GM12872 (cell line): Measurements from ENCODE around the gene SRXN1.

Experiments used
- TF ChIP-seq, protein P1 (sequence below): IDR thresholded peaks from 3 replicates; pipeline ENCODE4 v1.5.1; 2011; ENCODE audit warnings: low read depth, mild to moderate bottlenecking, low read length, moderate library complexity; ENCODE audit not compliant: insufficient read depth

Gene SRXN1

DNA sequence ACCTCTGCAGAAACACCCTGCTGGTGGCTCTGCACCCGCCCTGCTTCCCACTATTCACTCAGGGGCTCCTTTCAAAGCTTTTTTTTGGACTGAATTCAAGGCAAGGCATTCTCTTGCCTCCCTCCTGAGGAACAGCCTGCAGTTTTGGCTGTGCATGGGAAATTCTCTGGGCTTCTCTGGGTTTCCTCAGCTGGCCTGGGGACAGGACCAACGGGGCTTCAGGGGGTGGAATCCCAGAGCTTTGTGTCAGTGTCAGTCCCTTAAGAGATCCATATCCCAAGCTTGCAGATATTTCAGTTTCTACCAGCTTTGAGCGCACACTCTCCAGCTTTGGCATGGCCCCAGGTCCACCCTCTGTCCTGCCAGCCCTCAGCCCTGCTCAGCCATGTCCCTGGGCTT, 20.6 kb upstream of the SRXN1 start:
- TF ChIP-seq, protein P1, sequence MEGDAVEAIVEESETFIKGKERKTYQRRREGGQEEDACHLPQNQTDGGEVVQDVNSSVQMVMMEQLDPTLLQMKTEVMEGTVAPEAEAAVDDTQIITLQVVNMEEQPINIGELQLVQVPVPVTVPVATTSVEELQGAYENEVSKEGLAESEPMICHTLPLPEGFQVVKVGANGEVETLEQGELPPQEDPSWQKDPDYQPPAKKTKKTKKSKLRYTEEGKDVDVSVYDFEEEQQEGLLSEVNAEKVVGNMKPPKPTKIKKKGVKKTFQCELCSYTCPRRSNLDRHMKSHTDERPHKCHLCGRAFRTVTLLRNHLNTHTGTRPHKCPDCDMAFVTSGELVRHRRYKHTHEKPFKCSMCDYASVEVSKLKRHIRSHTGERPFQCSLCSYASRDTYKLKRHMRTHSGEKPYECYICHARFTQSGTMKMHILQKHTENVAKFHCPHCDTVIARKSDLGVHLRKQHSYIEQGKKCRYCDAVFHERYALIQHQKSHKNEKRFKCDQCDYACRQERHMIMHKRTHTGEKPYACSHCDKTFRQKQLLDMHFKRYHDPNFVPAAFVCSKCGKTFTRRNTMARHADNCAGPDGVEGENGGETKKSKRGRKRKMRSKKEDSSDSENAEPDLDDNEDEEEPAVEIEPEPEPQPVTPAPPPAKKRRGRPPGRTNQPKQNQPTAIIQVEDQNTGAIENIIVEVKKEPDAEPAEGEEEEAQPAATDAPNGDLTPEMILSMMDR = no peak

DNA sequence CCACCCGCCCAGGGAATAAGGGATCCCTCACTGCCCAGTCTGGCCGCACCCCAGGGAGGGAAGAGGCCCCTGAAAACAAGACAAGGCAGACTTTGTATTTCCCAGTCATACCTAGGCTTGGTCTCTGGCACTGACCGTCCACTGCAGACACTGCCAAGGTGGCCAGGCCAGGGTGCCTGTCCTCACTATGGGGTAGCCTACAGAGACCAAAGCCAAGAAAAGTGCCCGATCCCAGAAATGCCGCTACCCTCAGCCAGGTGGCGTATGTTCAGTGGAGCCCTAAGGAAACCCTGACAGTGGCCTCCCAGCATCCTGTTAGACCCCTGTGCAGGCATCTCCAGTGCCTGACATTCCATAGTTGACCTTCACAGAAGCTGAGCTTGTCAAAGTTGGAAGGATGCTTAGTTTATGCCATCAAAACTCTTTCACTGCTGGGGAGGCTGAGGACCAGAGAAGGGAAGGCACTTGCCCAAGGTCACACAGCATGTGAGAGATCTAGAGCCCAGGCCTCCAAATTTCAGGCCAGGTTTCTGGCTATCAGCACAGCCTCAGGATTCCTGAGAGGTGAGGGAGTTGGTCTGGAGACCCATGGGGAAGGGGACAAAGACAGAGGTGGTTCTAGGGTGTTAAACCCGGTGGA, 20.1 kb upstream of the SRXN1 start:
- TF ChIP-seq, protein P1 = peak; percentile 32; the same call in 1 of the 3 replicates

DNA sequence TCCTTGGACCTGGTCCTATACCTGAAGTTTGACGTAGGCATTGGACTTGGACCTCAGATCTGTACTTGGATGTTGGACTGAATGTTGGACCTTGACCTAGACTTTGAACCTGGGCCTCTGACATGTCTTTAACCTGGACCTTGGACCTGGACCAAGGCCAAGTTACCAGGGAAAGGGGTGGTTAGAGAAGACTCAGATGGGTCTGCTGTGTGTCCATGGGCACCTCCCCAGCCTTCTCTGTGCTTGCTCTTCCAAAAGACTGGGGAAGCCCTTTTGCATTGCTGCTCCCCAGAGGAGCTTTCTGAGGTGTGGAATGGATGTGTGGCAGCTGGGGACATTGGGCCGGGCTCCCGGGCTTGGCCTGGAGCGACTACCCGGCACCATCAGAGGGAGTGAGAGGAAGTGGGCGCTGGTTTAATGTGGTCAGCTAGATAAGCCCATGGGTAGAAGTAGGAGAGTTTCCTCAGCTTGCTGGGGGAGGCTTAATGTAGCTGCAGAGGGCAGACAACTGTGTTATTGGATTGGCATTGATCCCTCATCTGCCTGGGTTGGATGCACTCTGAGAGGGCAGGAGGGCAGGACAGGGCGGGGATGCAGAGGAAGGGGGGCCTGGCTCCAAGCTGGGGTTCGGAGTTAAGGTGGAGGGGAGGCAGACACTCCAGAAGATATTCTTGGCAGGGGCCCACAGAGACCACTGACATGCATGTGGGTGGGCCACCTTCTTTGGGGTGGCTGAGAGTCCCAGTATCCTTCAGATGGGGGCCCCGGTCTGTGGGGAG, 18.4 kb upstream of the SRXN1 start:
- TF ChIP-seq, protein P1 = no peak

DNA sequence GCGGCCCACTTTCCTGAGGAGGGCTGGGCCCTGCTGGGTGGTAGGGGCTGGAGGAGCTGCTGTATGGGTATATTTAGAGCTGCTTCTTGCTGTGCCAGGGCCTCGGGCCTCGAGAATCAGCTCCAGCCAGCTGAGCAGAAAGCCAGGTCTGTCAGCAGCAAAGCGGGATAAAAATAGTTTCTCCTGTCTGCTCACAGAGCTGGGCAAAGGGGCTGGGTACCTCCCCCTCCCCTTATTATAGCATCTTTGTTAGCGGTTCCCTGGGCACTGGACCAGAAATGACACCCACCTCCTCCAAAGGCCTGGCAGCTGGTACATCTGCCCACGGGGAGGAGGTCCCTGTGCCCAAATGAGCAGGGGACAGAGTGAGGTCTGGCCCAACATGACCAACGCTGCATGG, 16.6 kb upstream of the SRXN1 start:
- TF ChIP-seq, protein P1 = no peak

DNA sequence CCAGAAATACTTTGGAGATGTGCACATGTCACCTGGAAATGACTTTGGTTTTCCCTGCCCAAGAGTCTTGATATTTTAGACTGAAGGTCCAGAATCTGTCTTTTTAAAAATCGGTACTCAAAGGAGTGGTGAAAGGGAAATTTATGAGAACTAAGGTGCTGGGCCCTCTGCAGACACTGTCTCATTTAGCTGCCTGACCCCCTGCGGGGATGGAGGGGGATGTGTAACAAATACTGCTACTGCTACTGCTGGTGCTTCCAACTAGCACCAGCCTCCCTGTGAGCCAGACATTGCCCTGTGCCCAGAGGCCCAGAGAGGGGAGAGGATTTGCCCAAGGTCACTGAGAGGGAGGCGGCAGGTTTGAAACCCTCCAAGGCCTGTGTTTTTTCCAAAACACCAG, 15.6 kb upstream of the SRXN1 start:
- TF ChIP-seq, protein P1 = no peak

DNA sequence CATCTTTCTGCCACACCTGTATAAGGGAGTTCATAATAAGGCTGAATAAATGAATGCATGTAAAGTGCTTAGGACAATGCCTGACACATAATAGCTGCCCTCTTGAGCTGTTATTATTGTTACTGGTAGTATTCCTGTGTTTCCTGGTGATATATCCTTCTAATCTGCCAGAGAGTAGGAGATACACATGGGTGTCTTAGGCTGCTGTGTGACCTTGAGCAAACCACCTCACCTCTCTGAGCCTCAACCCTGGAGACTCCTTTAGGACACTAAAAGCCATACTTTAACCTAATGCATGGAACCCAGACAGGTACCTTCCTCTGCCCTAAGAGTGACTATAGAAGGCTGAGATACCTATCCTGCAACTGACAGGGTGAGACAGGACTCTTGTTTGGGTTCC, 15.1 kb upstream of the SRXN1 start:
- TF ChIP-seq, protein P1 = no peak

DNA sequence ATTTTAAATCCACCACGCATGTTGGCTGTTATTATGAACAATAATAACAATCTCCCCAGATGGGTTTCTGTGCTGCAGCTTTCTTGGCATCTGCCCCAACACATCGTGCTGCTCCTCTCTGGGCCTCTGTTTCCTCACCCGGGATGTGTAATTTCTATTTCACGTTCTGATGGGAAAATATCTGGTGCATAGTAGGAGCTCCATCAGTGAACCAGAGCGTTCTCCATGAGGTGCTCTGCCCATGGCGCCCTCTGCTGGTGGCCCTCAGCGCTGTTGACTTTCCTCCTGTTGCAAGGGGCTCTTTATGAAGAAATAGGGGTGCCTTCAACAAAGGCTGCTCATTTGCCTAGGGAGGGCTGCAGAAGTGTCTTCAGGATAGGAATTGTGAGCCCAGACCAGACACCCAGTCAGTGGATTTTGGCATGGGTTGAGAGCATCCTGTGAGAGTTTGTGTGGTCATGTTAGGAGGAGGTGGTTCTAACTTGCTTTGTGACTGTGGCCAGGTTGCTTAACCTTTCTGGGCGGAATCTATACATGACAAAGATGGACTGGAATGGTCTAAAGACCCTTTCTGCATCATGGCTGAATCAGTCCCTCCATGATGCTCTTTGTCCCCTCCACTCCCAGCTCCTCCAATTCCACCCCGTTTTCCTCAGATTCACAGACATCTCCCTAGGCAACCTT, 14.5 kb upstream of the SRXN1 start:
- TF ChIP-seq, protein P1 = peak; percentile 94
